Caco-2 (cell line): ENCODE measurements around the gene ACOXL. TPM values are rescaled to one million over a fixed set of nuclear protein-coding genes. Genes with fewer than 3 reads are reported as not detected.

Experiments
- BruUV-seq: library from RNA; stranded (reverse); fragments of 400-500 nt; replicated peaks from 2 replicates; lab custom pipeline; 2021; lab: Mats Ljungman, UMichigan
- CTCF ChIA-PET: fragments of 300-600 bp; sonication (Branson Sonifier 250); formaldehyde crosslinking; loops from one replicate; lab custom pipeline; 2022; ENCODE audit warnings: antibody characterized with exemption; lab: Charles Lee
- POLR2A ChIA-PET: fragments of 300-600 bp; sonication (Branson Sonifier 250); formaldehyde crosslinking; loops from one replicate; lab custom pipeline; 2022; ENCODE audit warnings: antibody characterized with exemption; lab: Charles Lee
- DNase-seq, 2 experiments: peaks; one replicate each; pipeline versions ENCODE4 v3.0.0 to v3.0.0-alpha.2; 2020 to 2022
- H3K27me3 ChIP-seq: replicated peaks from 2 replicates; pipeline ENCODE4 v1.6.0; 2011; ENCODE audit warnings: low read length; ENCODE audit not compliant: control insufficient read depth, insufficient read depth
- H3K36me3 ChIP-seq: 2 replicates; pipeline ENCODE4 v1.5.1; 2011; ENCODE audit warnings: low read length; ENCODE audit not compliant: control insufficient read depth, insufficient read depth
- H3K4me1 ChIP-seq: fragments of 250-450 bp; sonication (Bioruptor Pico); 2 replicates; pipeline ENCODE4 v1.5.1; 2020; ENCODE audit warnings: mild to moderate bottlenecking
- H3K4me3 ChIP-seq: 2 replicates; pipeline ENCODE4 v1.5.1; 2011; ENCODE audit warnings: low read depth, mild to moderate bottlenecking, control low read depth, low read length
- H3K9me3 ChIP-seq: fragments of 250-450 bp; sonication (Bioruptor Pico); 2 replicates; pipeline ENCODE4 v1.5.1; 2020; ENCODE audit warnings: mild to moderate bottlenecking, moderate library complexity
- H3K27ac Mint-ChIP-seq: one replicate; pipeline ENCODE4 v1.8.0; 2022; ENCODE audit warnings: mixed read lengths; ENCODE audit not compliant: unreplicated experiment
- H3K27me3 Mint-ChIP-seq: one replicate; pipeline ENCODE4 v1.8.0; 2022; ENCODE audit warnings: mixed read lengths; ENCODE audit not compliant: insufficient read depth, unreplicated experiment
- H3K36me3 Mint-ChIP-seq: one replicate; pipeline ENCODE4 v1.8.0; 2022; ENCODE audit warnings: mild to moderate bottlenecking, mixed read lengths; ENCODE audit not compliant: insufficient read depth, unreplicated experiment
- H3K4me1 Mint-ChIP-seq: one replicate; pipeline ENCODE4 v1.8.0; 2022; ENCODE audit warnings: low read depth, mixed read lengths; ENCODE audit not compliant: unreplicated experiment
- H3K4me3 Mint-ChIP-seq: one replicate; pipeline ENCODE4 v1.8.0; 2022; ENCODE audit warnings: mild to moderate bottlenecking, moderate library complexity, mixed read lengths; ENCODE audit not compliant: unreplicated experiment
- H3K9me3 Mint-ChIP-seq: one replicate; pipeline ENCODE4 v1.8.0; 2022; ENCODE audit warnings: mixed read lengths; ENCODE audit not compliant: unreplicated experiment
- CTCF ChIP-seq, 2 experiments: fragments of 200-600 bp in 1 of 2; IDR thresholded peaks; 1 replicate in 1 of 2; 2 replicates in 1 of 2; pipeline versions ENCODE4 v1.5.1 to v1.8.0; 2011 to 2022; ENCODE audit warnings: antibody characterized with exemption in 1 of 2, control low read depth in 1 of 2, inconsistent platforms in 1 of 2, low read depth in 1 of 2, low read length in 1 of 2, mild to moderate bottlenecking in 1 of 2, moderate library complexity in 1 of 2; ENCODE audit not compliant: insufficient read depth in 1 of 2, severe bottlenecking in 1 of 2, unreplicated experiment in 1 of 2
- intact Hi-C: fragments of 100-400 bp; cut with micrococcal nuclease; formaldehyde crosslinking; loops from one replicate; pipeline ENCODE4 v1.10.0; 2022; ENCODE audit not compliant: unreplicated experiment
- total RNA-seq: library from RNA; stranded (reverse); gene quantifications from 2 replicates; pipeline ENCODE4 v1.2.3, GENCODE V29; 2022

Gene ACOXL
- total RNA-seq, 1 experiment from 2014 or later = 2.6 TPM

DNA sequence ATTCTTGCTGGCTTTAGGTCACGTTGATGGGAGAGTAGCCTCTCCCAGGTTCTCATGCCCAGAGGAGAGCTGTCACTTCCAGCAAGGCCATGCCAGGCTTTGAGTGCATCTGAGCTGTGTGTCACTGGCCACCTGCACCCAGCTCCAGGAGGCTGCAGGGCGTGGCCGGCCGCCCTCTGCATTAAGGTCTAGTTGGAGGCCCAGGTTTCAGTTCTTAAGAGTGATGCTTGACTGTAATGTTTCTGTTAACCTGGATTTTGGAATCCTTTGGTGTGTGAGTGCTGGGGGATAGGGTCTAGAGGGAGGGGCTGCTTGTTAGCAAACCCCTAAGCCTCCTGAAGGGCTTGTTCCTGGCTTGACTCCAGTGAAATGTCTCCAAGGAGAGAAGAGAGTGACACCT, 140.1 kb downstream of the ACOXL start:
- Mint-ChIP-seq H3K27me3 (peaks cover 4% of the 10 kb centered on the region), H3K36me3 (no peaks in the 10 kb centered on the region), H3K4me1 (no peaks in the 10 kb centered on the region), H3K4me3 (no peak overlapping the region), H3K27ac (no peak overlapping the region), H3K9me3 (no peaks in the 10 kb centered on the region)
- no peaks in the 10 kb centered on the region for H3K27me3 ChIP-seq
- H3K4me3 ChIP-seq = no peak overlapping the region
- intact Hi-C loops = no loop called here
- TF ChIP-seq CTCF (IDR thresholded peaks at IDR 0.05; ENCODE audit: insufficient read depth in 1 of 2, low read depth in 1 of 2, low read length in 1 of 2, severe bottlenecking in 1 of 2, unreplicated experiment in 1 of 2) = no peak
- DNase-seq = no peak
- no TSS peak for BruUV-seq
- no peaks in the 10 kb centered on the region for H3K36me3 ChIP-seq
- H3K9me3 ChIP-seq = no peaks in the 10 kb centered on the region
- H3K4me1 ChIP-seq = no peaks in the 10 kb centered on the region
- ChIA-PET POLR2A (no interaction called here), CTCF (no interaction called here)

GRCh38 chr2:110873056-110873502, 140.7 kb downstream of the ACOXL start:
- peaks cover 4% of the 10 kb centered on the region for H3K27me3 Mint-ChIP-seq
- H3K4me1 ChIP-seq = no peaks in the 10 kb centered on the region
- no TSS peak for BruUV-seq
- no peak overlapping the region for H3K4me3 ChIP-seq
- no peaks in the 10 kb centered on the region for H3K36me3 ChIP-seq
- no peaks in the 10 kb centered on the region for H3K27me3 ChIP-seq
- no peak overlapping the region for H3K4me3 Mint-ChIP-seq
- DNase-seq = no peak
- ChIA-PET POLR2A (no interaction called here), CTCF (no interaction called here)
- TF ChIP-seq CTCF (IDR thresholded peaks at IDR 0.05; ENCODE audit: insufficient read depth in 1 of 2, low read depth in 1 of 2, low read length in 1 of 2, severe bottlenecking in 1 of 2, unreplicated experiment in 1 of 2) = peak in 1 of 2 experiments; percentile 4
- H3K27ac Mint-ChIP-seq = no peak overlapping the region
- intact Hi-C loops = no loop called here
- H3K9me3 ChIP-seq = no peaks in the 10 kb centered on the region
- H3K9me3 Mint-ChIP-seq = peaks cover 4% of the 10 kb centered on the region
- no peaks in the 10 kb centered on the region for H3K36me3 Mint-ChIP-seq
- H3K4me1 Mint-ChIP-seq = no peaks in the 10 kb centered on the region

- Mint-ChIP-seq H3K9me3 (peaks cover 10% of the 10 kb centered on the region), H3K27ac (no peak overlapping the region), H3K4me1 (no peaks in the 10 kb centered on the region), H3K27me3 (no peaks in the 10 kb centered on the region), H3K4me3 (no peak overlapping the region), H3K36me3 (no peaks in the 10 kb centered on the region)
- CTCF ChIA-PET = no interaction called here
- intact Hi-C loops = no loop called here
- no peaks in the 10 kb centered on the region for H3K36me3 ChIP-seq
- POLR2A ChIA-PET = no interaction called here
- BruUV-seq = no TSS peak
- no peaks in the 10 kb centered on the region for H3K9me3 ChIP-seq
- TF ChIP-seq CTCF (IDR thresholded peaks at IDR 0.05; ENCODE audit: insufficient read depth in 1 of 2, low read depth in 1 of 2, low read length in 1 of 2, severe bottlenecking in 1 of 2, unreplicated experiment in 1 of 2) = peak in 1 of 2 experiments; percentile 4
- no peak for DNase-seq
- H3K4me1 ChIP-seq = no peaks in the 10 kb centered on the region
- H3K27me3 ChIP-seq = no peaks in the 10 kb centered on the region
- no peak overlapping the region for H3K4me3 ChIP-seq
Measured at GRCh38 chr2:110873597-110874452, 141.5 kb downstream of the ACOXL start.
